Endothelial cell of umbilical vein (primary cell): ENCODE data around the gene ERG. TPM values are rescaled to one million over a fixed set of nuclear protein-coding genes. Genes with fewer than 3 reads are reported as not detected.
A peak's percentile ranks its signal among the peaks of the same experiment; 100 is the strongest.

Experiments used
- BruUV-seq: library from RNA; stranded (reverse); fragments of 400-500 nt; replicated peaks from 2 replicates; lab custom pipeline; 2021; lab: Mats Ljungman, UMichigan
- CTCF ChIA-PET: fragments of 300-600, 350-600 bp; sonication (Branson Sonifier 250); formaldehyde crosslinking; loops from one replicate; lab custom pipeline; 2021; ENCODE audit warnings: antibody characterized with exemption, inconsistent platforms; lab: Charles Lee
- POLR2A ChIA-PET: fragments of 300-600, 350-600 bp; sonication (Branson Sonifier 250); formaldehyde crosslinking; loops from one replicate; lab custom pipeline; 2021; ENCODE audit warnings: antibody characterized with exemption, inconsistent platforms; lab: Charles Lee
- DNase-seq: peaks from one replicate; pipeline ENCODE4 v3.0.0-alpha.2; 2011; ENCODE audit warnings: low read depth, low spot score
- FAIRE-seq: peaks from 2 replicates; lab custom pipeline; 2011; peaks lifted over from hg19 to GRCh38; lab: Jason Lieb, UNC
- H2AFZ ChIP-seq: 2 replicates; pipeline ENCODE4 v1.6.0; 2012; ENCODE audit warnings: low read depth, low read length, control low read depth, inconsistent platforms
- H3K27ac ChIP-seq: 2 replicates; pipeline ENCODE4 v1.5.1; 2011; ENCODE audit warnings: low read depth, mild to moderate bottlenecking, control low read depth, low read length, moderate library complexity; ENCODE audit not compliant: insufficient read depth
- H3K27me3 ChIP-seq, 2 experiments: 2 replicates each; pipeline versions ENCODE4 v1.6.0 to v1.6.1; 2011; ENCODE audit warnings: low read length in 2 of 2, mixed read lengths in 1 of 2; ENCODE audit not compliant: control insufficient read depth in 2 of 2, insufficient read depth in 2 of 2
- H3K36me3 ChIP-seq, 2 experiments: 2 replicates in 1 of 2; 3 replicates in 1 of 2; pipeline ENCODE4 v1.5.1; 2011; ENCODE audit warnings: low read length in 2 of 2, mild to moderate bottlenecking in 1 of 2, moderate library complexity in 1 of 2; ENCODE audit not compliant: control insufficient read depth in 2 of 2, insufficient read depth in 2 of 2; ENCODE audit errors: extremely low read depth in 1 of 2
- H3K4me1 ChIP-seq: 3 replicates; pipeline ENCODE4 v1.5.1; 2011; ENCODE audit warnings: mild to moderate bottlenecking, low read length; ENCODE audit not compliant: control insufficient read depth, insufficient read depth; ENCODE audit errors: extremely low read depth
- H3K4me2 ChIP-seq: 2 replicates; pipeline ENCODE4 v1.6.1; 2011; ENCODE audit warnings: low read length, control low read depth, mixed read lengths; ENCODE audit not compliant: insufficient read depth
- H3K4me3 ChIP-seq, 3 experiments: fragments of 200-600 bp in 1 of 3; sonication (generic), shearing (Covaris generic) in 1 of 3; replicated peaks in 1 of 3; 2 replicates each; pipeline ENCODE4 v1.5.1; 2011 to 2016; ENCODE audit warnings: control low read depth in 3 of 3, low read length in 3 of 3, mild to moderate bottlenecking in 2 of 3, inconsistent platforms in 1 of 3, low read depth in 1 of 3, moderate library complexity in 1 of 3; ENCODE audit not compliant: insufficient read depth in 1 of 3
- H3K79me2 ChIP-seq: 2 replicates; pipeline ENCODE4 v1.6.0; 2012; ENCODE audit warnings: low read length, inconsistent platforms; ENCODE audit not compliant: control insufficient read depth, insufficient read depth
- H3K9ac ChIP-seq: replicated peaks from 2 replicates; pipeline ENCODE3; 2011; ENCODE audit warnings: low read length, control low read depth; ENCODE audit not compliant: insufficient read depth; ENCODE audit errors: extremely low read depth
- H3K9me1 ChIP-seq: replicated peaks from 3 replicates; pipeline ENCODE4 v1.6.0; 2011; ENCODE audit warnings: mild to moderate bottlenecking, low read length; ENCODE audit not compliant: control insufficient read depth, insufficient read depth; ENCODE audit errors: extremely low read depth
- H3K9me3 ChIP-seq: replicated peaks from 2 replicates; pipeline ENCODE4 v1.5.1; 2012; ENCODE audit warnings: low read length, inconsistent platforms; ENCODE audit not compliant: control insufficient read depth, insufficient read depth
- H4K20me1 ChIP-seq: replicated peaks from 2 replicates; pipeline ENCODE3; 2011; ENCODE audit warnings: mild to moderate bottlenecking, low read length; ENCODE audit not compliant: control insufficient read depth, insufficient read depth; ENCODE audit errors: extremely low read depth
- CTCF ChIP-seq, 2 donors: IDR thresholded peaks; 1 replicate in 1 of 2; 2 replicates in 1 of 2; pipeline ENCODE4 v1.5.1; 2011; ENCODE audit warnings: low read length in 2 of 2, mild to moderate bottlenecking in 2 of 2, moderate library complexity in 2 of 2, control low read depth in 1 of 2, inconsistent platforms in 1 of 2, low read depth in 1 of 2; ENCODE audit not compliant: insufficient read depth in 1 of 2; ENCODE audit errors: extremely low read depth in 1 of 2
- EZH2 ChIP-seq: IDR thresholded peaks from 2 replicates; pipeline ENCODE4 v1.6.1; 2012; ENCODE audit warnings: borderline replicate concordance, low read depth, mild to moderate bottlenecking, moderate library complexity, low read length, inconsistent platforms; ENCODE audit not compliant: severe bottlenecking
- FOS ChIP-seq: IDR thresholded peaks from 2 replicates; pipeline ENCODE4 v1.6.1; 2011; ENCODE audit warnings: mild to moderate bottlenecking, low read length, moderate library complexity, borderline replicate concordance; ENCODE audit not compliant: insufficient read depth
- GATA2 ChIP-seq: IDR thresholded peaks from 2 replicates; pipeline ENCODE4 v1.7.0; 2011; ENCODE audit warnings: low read depth, mild to moderate bottlenecking, moderate library complexity, mixed read lengths, low read length; ENCODE audit not compliant: insufficient read length, insufficient read depth
- JUN ChIP-seq: IDR thresholded peaks from 2 replicates; pipeline ENCODE4 v1.6.1; 2011; ENCODE audit warnings: borderline replicate concordance, low read depth; ENCODE audit not compliant: insufficient read length, insufficient read depth
- MYC ChIP-seq: IDR thresholded peaks from one replicate; pipeline ENCODE4 v1.6.1; 2011; ENCODE audit warnings: mild to moderate bottlenecking, low read depth, low read length
- POLR2A ChIP-seq: IDR thresholded peaks from 2 replicates; pipeline ENCODE4 v1.6.1; 2012; ENCODE audit warnings: low read depth, mild to moderate bottlenecking, control low read depth, low read length
- POLR2AphosphoS5 ChIP-seq: IDR thresholded peaks from 2 replicates; pipeline ENCODE4 v1.6.1; 2012; ENCODE audit warnings: low read depth, mild to moderate bottlenecking, control low read depth, low read length, moderate library complexity; ENCODE audit not compliant: insufficient read depth
- dilution Hi-C: fragments of 300-500 bp; cut with MboI; formaldehyde crosslinking; loops from one replicate; pipeline ENCODE4 v1.15.0; 2019; ENCODE audit warnings: low sequenced_read_pairs; ENCODE audit not compliant: extremely low pct_ligation_motif_present
- intact Hi-C: fragments of 100-400 bp; cut with micrococcal nuclease; formaldehyde crosslinking; loops from one replicate; pipeline ENCODE4 v1.10.0; 2022
- polyA plus RNA-seq, 4 experiments: library from polyadenylated mRNA; depleted of rRNA in 3 of 4; stranded (reverse) in 3 of 4; unstranded in 1 of 4; fragments of >200 nt; gene quantifications; 2 replicates each; pipeline versions ENCODE4 v1.2.1 to v1.2.3, GENCODE V29; 2011 to 2012; ENCODE audit warnings: missing spikeins in 1 of 4
- total RNA-seq: library from RNA; stranded (reverse); gene quantifications from 2 replicates; pipeline ENCODE4 v1.2.3, GENCODE V29; 2021
- TF ChIP-seq, protein P1 (sequence below): IDR thresholded peaks from 2 replicates; pipeline ENCODE4 v1.6.1; 2011; ENCODE audit not compliant: insufficient read depth, insufficient read length

ERG gene
- total and polyA plus RNA-seq, 2 donors (not counting 3 experiments of a cell fraction or from before 2014, with no cell fraction given) = 173 to 210 TPM

DNA sequence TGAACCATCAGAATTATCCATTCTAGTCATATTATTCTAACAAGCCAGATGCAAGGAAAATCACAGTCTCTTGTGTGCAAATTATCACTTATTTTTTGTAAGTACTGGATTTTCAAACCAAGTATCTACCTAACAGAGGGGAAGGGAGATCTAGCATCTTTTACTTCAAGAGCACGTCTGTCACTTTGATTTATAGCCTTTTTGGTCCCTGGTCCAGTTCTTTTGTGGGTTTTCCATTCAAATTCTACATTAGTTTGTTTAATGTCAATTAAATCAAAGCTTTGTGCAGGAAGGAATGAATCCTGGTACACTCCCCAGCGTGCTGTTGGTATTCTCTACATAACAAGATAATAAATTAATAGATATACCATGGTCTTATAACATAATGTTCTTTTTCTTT is 43.6 kb downstream of the ERG start:
- no peaks in the 10 kb centered on the region for H3K9me3 ChIP-seq
- TF ChIP-seq CTCF (IDR thresholded peaks at IDR 0.05; ENCODE audit: extremely low read depth in 1 of 2, insufficient read depth in 1 of 2, low read depth in 1 of 2, low read length in 2 of 2) (no peak), EZH2 (no peak), FOS (no peak), GATA2 (no peak), POLR2AphosphoS5 (no peak), MYC (no peak), JUN (no peak), POLR2A (no peak)
- TF ChIP-seq, protein P1, sequence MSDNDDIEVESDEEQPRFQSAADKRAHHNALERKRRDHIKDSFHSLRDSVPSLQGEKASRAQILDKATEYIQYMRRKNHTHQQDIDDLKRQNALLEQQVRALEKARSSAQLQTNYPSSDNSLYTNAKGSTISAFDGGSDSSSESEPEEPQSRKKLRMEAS = no peak
- peak overlapping the region; percentile 62 for H3K27ac ChIP-seq
- H3K4me1 ChIP-seq = peaks cover 33% of the 10 kb centered on the region
- dilution Hi-C loops = no loop called here
- no TSS peak for BruUV-seq
- peaks cover 0 to 4% of the 10 kb centered on the region in 2 experiments for H3K36me3 ChIP-seq
- H3K4me3 ChIP-seq = no peak overlapping the region
- no peaks in the 10 kb centered on the region for H3K27me3 ChIP-seq
- no peak for DNase-seq
- ChIA-PET POLR2A (no interaction called here), CTCF (interaction anchor here (0.6 to 1.9 kb wide), 4 partner anchors 9 to 65 kb away, joined by 3 to 5 read pairs (median 4); no protein-coding TSS in a partner anchor)
- no peak for FAIRE-seq
- H3K9me1 ChIP-seq = no peaks in the 10 kb centered on the region
- peaks cover 5% of the 10 kb centered on the region for H4K20me1 ChIP-seq
- H3K9ac ChIP-seq = no peak overlapping the region
- peaks cover 99% of the 10 kb centered on the region for H3K79me2 ChIP-seq
- no peak overlapping the region for H2AFZ ChIP-seq
- no peak overlapping the region for H3K4me2 ChIP-seq
- intact Hi-C loops = loop anchor here (1.0 kb wide), 1 partner anchor 40 kb away; no protein-coding TSS in a partner anchor
